HCT116 (cell line): Measurements from ENCODE around the gene FAM53B. TPM values are rescaled to one million over a fixed set of nuclear protein-coding genes. Genes with fewer than 3 reads are reported as not detected.

ENCODE experiments used
- ATAC-seq: fragments of 200-7000 bp; cut with Tn5 transposase; 2 replicates; pipeline ENCODE4 v1.9.1; 2020; ENCODE audit warnings: mild to moderate bottlenecking, moderate library complexity
- BruUV-seq: library from RNA; stranded (reverse); fragments of 400-500 nt; replicated peaks from 2 replicates; lab custom pipeline; 2021; lab: Mats Ljungman, UMichigan
- CTCF ChIA-PET: fragments of 300-600 bp; sonication (Branson Sonifier 250); formaldehyde crosslinking; loops from one replicate; lab custom pipeline; 2021; ENCODE audit warnings: antibody characterized with exemption; lab: Charles Lee
- POLR2A ChIA-PET: fragments of 300-600, 350-600 bp; sonication (Branson Sonifier 250); formaldehyde crosslinking; loops from one replicate; lab custom pipeline; 2021; ENCODE audit warnings: antibody characterized with exemption; lab: Charles Lee
- RAD21 ChIA-PET, 2 experiments: fragments of 300-600 bp; sonication (Branson Sonifier 250); formaldehyde crosslinking; loops; one replicate each; lab custom pipeline; 2023; ENCODE audit warnings: low total read pairs in 2 of 2; ENCODE audit not compliant: uncharacterized antibody in 2 of 2, unreplicated experiment in 2 of 2, low non-redundant PET in 1 of 2; lab: Charles Lee
- DNase-seq: peaks from one replicate; pipeline ENCODE4 v3.0.0-alpha.2; 2010; ENCODE audit warnings: low read depth, low spot score
- H2AFZ ChIP-seq: fragments of 200-600 bp; shearing (Covaris generic), sonication (generic); 2 replicates; pipeline ENCODE4 v1.6.1; 2017; ENCODE audit warnings: low read depth, mixed run types, mixed read lengths, antibody characterized with exemption, low read length; ENCODE audit not compliant: poor library complexity, severe bottlenecking
- H3K27ac ChIP-seq: 2 replicates; pipeline ENCODE4 v1.5.1; 2012; ENCODE audit warnings: low read depth, low read length
- H3K27me3 ChIP-seq: fragments of 200-600 bp; sonication (generic); 2 replicates; pipeline ENCODE4 v1.6.1; 2016; ENCODE audit warnings: mixed run types, low read length, mixed read lengths; ENCODE audit not compliant: insufficient read depth
- H3K36me3 ChIP-seq, 2 experiments: fragments of 200-500 bp in 1 of 2; fragments of 200-600 bp in 1 of 2; sonication (Bioruptor generic) in 1 of 2; sonication (generic) in 1 of 2; 2 replicates each; pipeline versions ENCODE4 v1.5.1 to v1.6.1; 2014 to 2016; ENCODE audit warnings: low read length in 2 of 2, inconsistent platforms in 1 of 2, mixed read lengths in 1 of 2, mixed run types in 1 of 2; ENCODE audit not compliant: insufficient read depth in 2 of 2, control insufficient read depth in 1 of 2
- H3K4me1 ChIP-seq, 2 experiments: fragments of 200-600 bp in 1 of 2; sonication (generic) in 1 of 2; 2 replicates each; pipeline versions ENCODE4 v1.5.1 to v1.6.1; 2012 to 2017; ENCODE audit warnings: low read length in 2 of 2, inconsistent platforms in 1 of 2, mild to moderate bottlenecking in 1 of 2, mixed read lengths in 1 of 2, mixed run types in 1 of 2, moderate library complexity in 1 of 2; ENCODE audit not compliant: insufficient read depth in 2 of 2, control insufficient read depth in 1 of 2
- H3K4me2 ChIP-seq: fragments of 200-600 bp; sonication (generic); 2 replicates; pipeline ENCODE4 v1.6.1; 2017; ENCODE audit warnings: mixed run types, low read length, mixed read lengths
- H3K4me3 ChIP-seq, 2 experiments: fragments of 200-600 bp in 1 of 2; sonication (generic) in 1 of 2; replicated peaks in 1 of 2; 2 replicates each; pipeline ENCODE4 v1.5.1; 2011 to 2016; ENCODE audit warnings: low read length in 2 of 2, control low read depth in 1 of 2, low read depth in 1 of 2, mild to moderate bottlenecking in 1 of 2, mixed read lengths in 1 of 2, mixed run types in 1 of 2
- H3K79me2 ChIP-seq: fragments of 200-600 bp; sonication (generic); 2 replicates; pipeline ENCODE4 v1.6.1; 2017; ENCODE audit warnings: mild to moderate bottlenecking, mixed run types, low read length, moderate library complexity, mixed read lengths; ENCODE audit not compliant: insufficient read depth
- H3K9ac ChIP-seq: fragments of 200-600 bp; sonication (generic); 2 replicates; pipeline ENCODE4 v1.6.1; 2016; ENCODE audit warnings: low read length, mixed read lengths
- H3K9me2 ChIP-seq: fragments of 200-600 bp; sonication (generic), shearing (Covaris generic); 2 replicates; pipeline ENCODE4 v1.6.1; 2017; ENCODE audit warnings: mixed run types, mild to moderate bottlenecking, moderate library complexity; ENCODE audit not compliant: insufficient read depth
- H3K9me3 ChIP-seq, 2 experiments: fragments of 200-500 bp in 1 of 2; fragments of 200-600 bp in 1 of 2; sonication (Bioruptor generic) in 1 of 2; sonication (generic) in 1 of 2; 2 replicates each; pipeline ENCODE4 v1.6.1; 2014 to 2017; ENCODE audit warnings: low read length in 2 of 2, mixed read lengths in 2 of 2, inconsistent platforms in 1 of 2, low read depth in 1 of 2, mild to moderate bottlenecking in 1 of 2, mixed run types in 1 of 2, moderate library complexity in 1 of 2; ENCODE audit not compliant: control insufficient read depth in 1 of 2, insufficient read depth in 1 of 2
- H4K20me1 ChIP-seq: fragments of 200-600 bp; sonication (generic), shearing (Covaris generic); 2 replicates; pipeline ENCODE4 v1.6.1; 2017; ENCODE audit warnings: mixed run types, mild to moderate bottlenecking, moderate library complexity; ENCODE audit not compliant: insufficient read depth
- CBX3 ChIP-seq: IDR thresholded peaks from 2 replicates; pipeline ENCODE4 v1.6.1; 2012; ENCODE audit warnings: low read depth
- EGR1 ChIP-seq: IDR thresholded peaks from 2 replicates; pipeline ENCODE4 v1.6.1; 2012; ENCODE audit warnings: low read depth
- JUND ChIP-seq: IDR thresholded peaks from 2 replicates; pipeline ENCODE4 v1.6.1; 2012
- POLR2AphosphoS5 ChIP-seq: IDR thresholded peaks from 2 replicates; pipeline ENCODE4 v1.6.1; 2011; ENCODE audit warnings: mild to moderate bottlenecking, low read depth, low read length, moderate library complexity
- RAD21 ChIP-seq: IDR thresholded peaks from 2 replicates; pipeline ENCODE4 v1.6.1; 2012; ENCODE audit warnings: low read depth, mild to moderate bottlenecking
- SP1 ChIP-seq: IDR thresholded peaks from 2 replicates; pipeline ENCODE4 v1.6.1; 2012; ENCODE audit warnings: low read depth
- TCF7L2 ChIP-seq: IDR thresholded peaks from 2 replicates; pipeline ENCODE4 v1.7.0; 2011; ENCODE audit warnings: borderline replicate concordance, inconsistent platforms; ENCODE audit not compliant: insufficient read depth, insufficient read length; ENCODE audit errors: extremely low read depth
- intact Hi-C: fragments of 100-400 bp; cut with micrococcal nuclease; formaldehyde crosslinking; loops from 2 replicates; pipeline ENCODE4 v1.10.0; 2022
- total RNA-seq: library from RNA; stranded (reverse); gene quantifications from one replicate; pipeline ENCODE4 v1.2.1, GENCODE V29; 2021; ENCODE audit not compliant: unreplicated experiment
- TF ChIP-seq, protein P1 (sequence below), 3 experiments: fragments of 200-600 bp in 1 of 3; sonication (generic) in 1 of 3; IDR thresholded peaks in 2 of 3; conservative IDR thresholded peaks in 1 of 3; 2 replicates each; pipeline ENCODE4 v1.5.1; 2012 to 2017; ENCODE audit warnings: low read depth in 2 of 3, low read length in 2 of 3, antibody characterized with exemption in 1 of 3, borderline replicate concordance in 1 of 3, control low read depth in 1 of 3, mild to moderate bottlenecking in 1 of 3, mixed read lengths in 1 of 3, mixed run types in 1 of 3, moderate library complexity in 1 of 3; ENCODE audit not compliant: insufficient read depth in 1 of 3

The FAM53B gene
- total RNA-seq, 1 experiment from 2014 or later: 19.6 TPM

- ChIA-PET CTCF (no interaction called here), RAD21 (no interaction called here)
These were observed 141.4 kb downstream of the FAM53B start for GRCh38 chr10:124602646-124603365.

DNA sequence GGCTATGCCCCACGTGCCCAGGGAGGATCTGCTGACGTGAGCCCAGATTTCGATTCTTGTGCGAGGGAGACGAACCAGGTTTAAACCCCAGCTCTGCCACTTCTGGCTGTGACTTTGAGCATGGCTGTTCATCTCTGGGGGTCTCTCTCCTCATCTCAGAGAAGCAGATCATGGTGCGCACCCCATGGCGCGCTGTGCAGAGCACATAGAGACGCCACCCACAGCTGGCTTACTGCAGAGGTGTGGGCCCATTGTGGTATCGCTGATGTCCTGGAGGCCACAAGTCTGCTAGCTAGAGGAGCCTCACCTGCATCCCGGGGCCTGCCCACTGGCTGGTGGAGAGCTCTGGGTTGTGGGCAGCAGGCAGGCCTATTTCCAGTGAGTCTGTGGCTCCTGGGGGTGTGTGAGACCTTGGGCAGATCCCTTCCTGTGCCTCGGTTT, 142.0 kb downstream of the FAM53B start:
- no peak for DNase-seq
- ChIA-PET CTCF (no interaction called here), POLR2A (no interaction called here), RAD21 (no interaction called here)
- Histone ChIP-seq H3K36me3 (no peaks in the 10 kb centered on the region), H3K9ac (no peak overlapping the region), H3K4me1 (peaks cover 2 to 3% of the 10 kb centered on the region in 2 experiments; a peak in 2 of 4 replicates), H3K27ac (no peak overlapping the region), H2AFZ (no peak overlapping the region), H4K20me1 (no peaks in the 10 kb centered on the region), H3K9me3 (no peaks in the 10 kb centered on the region)
- intact Hi-C loops: no loop called here
- no peak for ATAC-seq
- TF ChIP-seq SP1: no peak
- no peak for TF ChIP-seq EGR1
- no peak for TF ChIP-seq CBX3
- no peak for TF ChIP-seq JUND
- no peak for TF ChIP-seq TCF7L2
- TF ChIP-seq POLR2AphosphoS5: no peak
- TF ChIP-seq, all 23 proteins: peak for 0
- Histone ChIP-seq H3K79me2 (no peaks in the 10 kb centered on the region), H3K4me2 (no peak overlapping the region), H3K27me3 (no peaks in the 10 kb centered on the region), H3K4me3 (no peak overlapping the region), H3K9me2 (no peaks in the 10 kb centered on the region)
- BruUV-seq: no TSS peak

More at GRCh38 chr10:124602646-124603365, 141.4 kb downstream of the FAM53B start:
- ATAC-seq (no peak), DNase-seq (no peak)
- intact Hi-C loops: no loop called here
- Histone ChIP-seq H3K4me2 (no peak overlapping the region), H3K27me3 (no peaks in the 10 kb centered on the region), H3K27ac (no peak overlapping the region; the same call in 1 of the 2 replicates), H4K20me1 (no peaks in the 10 kb centered on the region), H3K4me3 (no peak overlapping the region), H2AFZ (no peak overlapping the region), H3K9me2 (no peaks in the 10 kb centered on the region), H3K4me1 (no peaks in the 10 kb centered on the region), H3K36me3 (no peaks in the 10 kb centered on the region), H3K79me2 (no peaks in the 10 kb centered on the region), H3K9me3 (no peaks in the 10 kb centered on the region), H3K9ac (no peak overlapping the region)
- no peak for TF ChIP-seq RAD21
- TF ChIP-seq, protein P1, sequence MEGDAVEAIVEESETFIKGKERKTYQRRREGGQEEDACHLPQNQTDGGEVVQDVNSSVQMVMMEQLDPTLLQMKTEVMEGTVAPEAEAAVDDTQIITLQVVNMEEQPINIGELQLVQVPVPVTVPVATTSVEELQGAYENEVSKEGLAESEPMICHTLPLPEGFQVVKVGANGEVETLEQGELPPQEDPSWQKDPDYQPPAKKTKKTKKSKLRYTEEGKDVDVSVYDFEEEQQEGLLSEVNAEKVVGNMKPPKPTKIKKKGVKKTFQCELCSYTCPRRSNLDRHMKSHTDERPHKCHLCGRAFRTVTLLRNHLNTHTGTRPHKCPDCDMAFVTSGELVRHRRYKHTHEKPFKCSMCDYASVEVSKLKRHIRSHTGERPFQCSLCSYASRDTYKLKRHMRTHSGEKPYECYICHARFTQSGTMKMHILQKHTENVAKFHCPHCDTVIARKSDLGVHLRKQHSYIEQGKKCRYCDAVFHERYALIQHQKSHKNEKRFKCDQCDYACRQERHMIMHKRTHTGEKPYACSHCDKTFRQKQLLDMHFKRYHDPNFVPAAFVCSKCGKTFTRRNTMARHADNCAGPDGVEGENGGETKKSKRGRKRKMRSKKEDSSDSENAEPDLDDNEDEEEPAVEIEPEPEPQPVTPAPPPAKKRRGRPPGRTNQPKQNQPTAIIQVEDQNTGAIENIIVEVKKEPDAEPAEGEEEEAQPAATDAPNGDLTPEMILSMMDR (IDR thresholded peaks at IDR 0.05 in 2 of 3, conservative IDR thresholded peaks at IDR 0.05 in 1 of 3; ENCODE audit: borderline replicate concordance in 1 of 3, insufficient read depth in 1 of 3, low read depth in 2 of 3, low read length in 2 of 3): no peak
- TF ChIP-seq EGR1: no peak
- BruUV-seq: no TSS peak
- POLR2A ChIA-PET: no interaction called here
